GM23338 (cell line): ENCODE data around the gene NFS1. TPM values are rescaled to one million over a fixed set of nuclear protein-coding genes. Genes with fewer than 3 reads are reported as not detected.

ENCODE experiments used
- ATAC-seq: fragments of 200-7000 bp; cut with Tn5 transposase; 3 replicates; pipeline ENCODE4 v1.9.1; 2020
- DNase-seq: peaks from one replicate; pipeline ENCODE4 v3.0.0-alpha.2; 2015; ENCODE audit warnings: low spot score
- H2AFZ ChIP-seq: fragments of 200-600 bp; sonication (generic); 2 replicates; pipeline ENCODE4 v1.8.0; 2016; ENCODE audit warnings: antibody characterized with exemption, mild to moderate bottlenecking, moderate library complexity
- H3F3A ChIP-seq: fragments of 200-600 bp; sonication (generic); replicated peaks from 2 replicates; pipeline ENCODE4 v1.8.0; 2017; ENCODE audit warnings: antibody characterized with exemption, mixed run types, low read depth
- H3K27ac ChIP-seq: fragments of 200-600 bp; sonication (generic); 2 replicates; pipeline ENCODE4 v1.6.1; 2016; ENCODE audit warnings: low read depth
- H3K27me3 ChIP-seq: fragments of 200-600 bp; sonication (generic); 2 replicates; pipeline ENCODE4 v1.8.0; 2016; ENCODE audit warnings: mild to moderate bottlenecking, mixed run types, moderate library complexity; ENCODE audit not compliant: insufficient read depth
- H3K36me3 ChIP-seq: fragments of 200-600 bp; sonication (generic); 2 replicates; pipeline ENCODE4 v1.8.0; 2016; ENCODE audit warnings: mild to moderate bottlenecking; ENCODE audit not compliant: insufficient read depth
- H3K4me1 ChIP-seq: fragments of 200-600 bp; sonication (generic); 2 replicates; pipeline ENCODE4 v1.8.0; 2016; ENCODE audit warnings: mild to moderate bottlenecking, moderate library complexity; ENCODE audit not compliant: insufficient read depth
- H3K4me2 ChIP-seq: fragments of 200-600 bp; sonication (generic); 2 replicates; pipeline ENCODE4 v1.7.1; 2017; ENCODE audit warnings: mixed run types
- H3K4me3 ChIP-seq: fragments of 200-600 bp; sonication (generic); 2 replicates; pipeline ENCODE4 v1.6.1; 2016; ENCODE audit warnings: mixed run types
- H3K79me2 ChIP-seq: fragments of 200-600 bp; sonication (generic); replicated peaks from 2 replicates; pipeline ENCODE4 v1.8.0; 2017; ENCODE audit warnings: mild to moderate bottlenecking; ENCODE audit not compliant: insufficient read depth
- H3K9me2 ChIP-seq: fragments of 200-600 bp; sonication (generic); 2 replicates; pipeline ENCODE4 v1.8.0; 2017; ENCODE audit not compliant: insufficient read depth
- H4K20me1 ChIP-seq: fragments of 200-600 bp; sonication (generic); replicated peaks from 2 replicates; pipeline ENCODE4 v1.8.0; 2017; ENCODE audit warnings: mild to moderate bottlenecking; ENCODE audit not compliant: insufficient read depth
- H3K27ac Mint-ChIP-seq: 2 replicates; pipeline ENCODE4 v1.8.0; 2020; ENCODE audit warnings: inconsistent platforms, mild to moderate bottlenecking, moderate library complexity, mixed read lengths
- H3K27me3 Mint-ChIP-seq: 3 replicates; pipeline ENCODE4 v1.8.0; 2022; ENCODE audit warnings: low read depth, mild to moderate bottlenecking, moderate library complexity, mixed read lengths, inconsistent platforms; ENCODE audit not compliant: insufficient read depth, poor library complexity
- H3K36me3 Mint-ChIP-seq: 3 replicates; pipeline ENCODE4 v1.8.0; 2021; ENCODE audit warnings: low read depth, mild to moderate bottlenecking, inconsistent platforms, moderate library complexity, mixed read lengths
- H3K4me1 Mint-ChIP-seq: 3 replicates; pipeline ENCODE4 v1.8.0; 2020; ENCODE audit warnings: mild to moderate bottlenecking, inconsistent platforms, mixed read lengths
- H3K4me3 Mint-ChIP-seq: 3 replicates; pipeline ENCODE4 v1.8.0; 2021; ENCODE audit warnings: moderate library complexity, mild to moderate bottlenecking, inconsistent platforms, mixed read lengths
- H3K9me3 Mint-ChIP-seq: 3 replicates; pipeline ENCODE4 v1.8.0; 2020; ENCODE audit warnings: moderate library complexity, mild to moderate bottlenecking, inconsistent platforms, mixed read lengths
- EZH2 ChIP-seq: fragments of 200-600 bp; sonication (generic); IDR thresholded peaks from one replicate; pipeline ENCODE4 v1.8.0; 2017; ENCODE audit warnings: antibody characterized with exemption, mild to moderate bottlenecking, low read depth; ENCODE audit not compliant: unreplicated experiment
- EZH2phosphoT487 ChIP-seq: fragments of 200-600 bp; sonication (generic); IDR thresholded peaks from one replicate; pipeline ENCODE4 v1.8.1; 2018; ENCODE audit warnings: antibody characterized with exemption; ENCODE audit not compliant: unreplicated experiment
- JUNB ChIP-seq: IDR thresholded peaks from one replicate; pipeline ENCODE4 v1.6.1; 2016; ENCODE audit warnings: antibody characterized with exemption; ENCODE audit not compliant: unreplicated experiment
- POLR2AphosphoS5 ChIP-seq: IDR thresholded peaks from 2 replicates; pipeline ENCODE4 v1.6.1; 2016; ENCODE audit warnings: antibody characterized with exemption, low read depth
- polyA plus RNA-seq: library from polyadenylated mRNA; unstranded; fragments of >200 nt; fragmentation: Nextera tagmentation; extraction: Ambion mirVana; gene quantifications from 2 replicates; pipeline ENCODE4 v1.2.1, GENCODE V29; 2016
- total RNA-seq: library from RNA; depleted of rRNA; stranded (reverse); fragments of >200 nt; shearing (Covaris generic); gene quantifications from 2 replicates; pipeline ENCODE4 v1.2.3, GENCODE V29; 2014
- TF ChIP-seq, protein P1 (sequence below): fragments of 250-450 bp; sonication (Bioruptor Pico); IDR thresholded peaks from 2 replicates; pipeline ENCODE4 v1.5.0; 2020; ENCODE audit warnings: mild to moderate bottlenecking, moderate library complexity
- TF ChIP-seq, protein P2 (sequence below): IDR thresholded peaks from one replicate; pipeline ENCODE4 v1.6.1; 2018; ENCODE audit warnings: antibody characterized with exemption; ENCODE audit not compliant: unreplicated experiment

Gene NFS1
- total and polyA plus RNA-seq, 2 experiments from 2014 or later: 22.8 to 35.7 TPM

DNA sequence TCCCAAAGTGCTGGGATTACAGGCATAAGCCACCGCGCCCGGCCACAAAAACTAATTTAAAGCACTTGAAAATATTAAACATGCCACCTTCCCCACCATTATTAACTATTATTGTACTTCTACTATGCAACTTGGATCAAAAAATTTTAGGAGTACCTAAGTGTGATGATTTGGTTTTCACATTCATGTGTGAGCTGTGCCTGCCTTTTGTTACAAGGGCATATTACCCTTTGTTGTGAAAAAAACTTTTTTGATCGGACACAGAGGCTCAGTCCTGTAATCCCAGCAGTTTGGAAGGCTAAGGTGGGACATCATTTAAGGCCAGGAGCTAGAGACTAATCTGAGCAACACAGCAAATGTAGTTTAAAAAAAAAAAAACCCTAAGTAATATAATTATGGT lies 17.2 kb upstream of the NFS1 start (continued):
- TF ChIP-seq, protein P1, sequence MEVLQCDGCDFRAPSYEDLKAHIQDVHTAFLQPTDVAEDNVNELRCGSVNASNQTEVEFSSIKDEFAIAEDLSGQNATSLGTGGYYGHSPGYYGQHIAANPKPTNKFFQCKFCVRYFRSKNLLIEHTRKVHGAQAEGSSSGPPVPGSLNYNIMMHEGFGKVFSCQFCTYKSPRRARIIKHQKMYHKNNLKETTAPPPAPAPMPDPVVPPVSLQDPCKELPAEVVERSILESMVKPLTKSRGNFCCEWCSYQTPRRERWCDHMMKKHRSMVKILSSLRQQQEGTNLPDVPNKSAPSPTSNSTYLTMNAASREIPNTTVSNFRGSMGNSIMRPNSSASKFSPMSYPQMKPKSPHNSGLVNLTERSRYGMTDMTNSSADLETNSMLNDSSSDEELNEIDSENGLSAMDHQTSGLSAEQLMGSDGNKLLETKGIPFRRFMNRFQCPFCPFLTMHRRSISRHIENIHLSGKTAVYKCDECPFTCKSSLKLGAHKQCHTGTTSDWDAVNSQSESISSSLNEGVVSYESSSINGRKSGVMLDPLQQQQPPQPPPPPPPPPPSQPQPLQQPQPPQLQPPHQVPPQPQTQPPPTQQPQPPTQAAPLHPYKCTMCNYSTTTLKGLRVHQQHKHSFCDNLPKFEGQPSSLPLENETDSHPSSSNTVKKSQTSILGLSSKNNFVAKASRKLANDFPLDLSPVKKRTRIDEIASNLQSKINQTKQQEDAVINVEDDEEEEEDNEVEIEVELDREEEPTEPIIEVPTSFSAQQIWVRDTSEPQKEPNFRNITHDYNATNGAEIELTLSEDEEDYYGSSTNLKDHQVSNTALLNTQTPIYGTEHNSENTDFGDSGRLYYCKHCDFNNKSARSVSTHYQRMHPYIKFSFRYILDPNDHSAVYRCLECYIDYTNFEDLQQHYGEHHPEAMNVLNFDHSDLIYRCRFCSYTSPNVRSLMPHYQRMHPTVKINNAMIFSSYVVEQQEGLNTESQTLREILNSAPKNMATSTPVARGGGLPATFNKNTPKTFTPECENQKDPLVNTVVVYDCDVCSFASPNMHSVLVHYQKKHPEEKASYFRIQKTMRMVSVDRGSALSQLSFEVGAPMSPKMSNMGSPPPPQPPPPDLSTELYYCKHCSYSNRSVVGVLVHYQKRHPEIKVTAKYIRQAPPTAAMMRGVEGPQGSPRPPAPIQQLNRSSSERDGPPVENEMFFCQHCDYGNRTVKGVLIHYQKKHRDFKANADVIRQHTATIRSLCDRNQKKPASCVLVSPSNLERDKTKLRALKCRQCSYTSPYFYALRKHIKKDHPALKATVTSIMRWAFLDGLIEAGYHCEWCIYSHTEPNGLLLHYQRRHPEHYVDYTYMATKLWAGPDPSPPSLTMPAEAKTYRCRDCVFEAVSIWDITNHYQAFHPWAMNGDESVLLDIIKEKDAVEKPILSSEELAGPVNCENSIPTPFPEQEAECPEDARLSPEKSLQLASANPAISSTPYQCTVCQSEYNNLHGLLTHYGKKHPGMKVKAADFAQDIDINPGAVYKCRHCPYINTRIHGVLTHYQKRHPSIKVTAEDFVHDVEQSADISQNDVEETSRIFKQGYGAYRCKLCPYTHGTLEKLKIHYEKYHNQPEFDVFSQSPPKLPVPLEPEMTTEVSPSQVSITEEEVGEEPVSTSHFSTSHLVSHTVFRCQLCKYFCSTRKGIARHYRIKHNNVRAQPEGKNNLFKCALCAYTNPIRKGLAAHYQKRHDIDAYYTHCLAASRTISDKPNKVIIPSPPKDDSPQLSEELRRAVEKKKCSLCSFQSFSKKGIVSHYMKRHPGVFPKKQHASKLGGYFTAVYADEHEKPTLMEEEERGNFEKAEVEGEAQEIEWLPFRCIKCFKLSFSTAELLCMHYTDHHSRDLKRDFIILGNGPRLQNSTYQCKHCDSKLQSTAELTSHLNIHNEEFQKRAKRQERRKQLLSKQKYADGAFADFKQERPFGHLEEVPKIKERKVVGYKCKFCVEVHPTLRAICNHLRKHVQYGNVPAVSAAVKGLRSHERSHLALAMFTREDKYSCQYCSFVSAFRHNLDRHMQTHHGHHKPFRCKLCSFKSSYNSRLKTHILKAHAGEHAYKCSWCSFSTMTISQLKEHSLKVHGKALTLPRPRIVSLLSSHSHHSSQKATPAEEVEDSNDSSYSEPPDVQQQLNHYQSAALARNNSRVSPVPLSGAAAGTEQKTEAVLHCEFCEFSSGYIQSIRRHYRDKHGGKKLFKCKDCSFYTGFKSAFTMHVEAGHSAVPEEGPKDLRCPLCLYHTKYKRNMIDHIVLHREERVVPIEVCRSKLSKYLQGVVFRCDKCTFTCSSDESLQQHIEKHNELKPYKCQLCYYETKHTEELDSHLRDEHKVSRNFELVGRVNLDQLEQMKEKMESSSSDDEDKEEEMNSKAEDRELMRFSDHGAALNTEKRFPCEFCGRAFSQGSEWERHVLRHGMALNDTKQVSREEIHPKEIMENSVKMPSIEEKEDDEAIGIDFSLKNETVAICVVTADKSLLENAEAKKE (CRISPR knock-in tag): no peak
- no peak for TF ChIP-seq JUNB
- TF ChIP-seq, protein P2, sequence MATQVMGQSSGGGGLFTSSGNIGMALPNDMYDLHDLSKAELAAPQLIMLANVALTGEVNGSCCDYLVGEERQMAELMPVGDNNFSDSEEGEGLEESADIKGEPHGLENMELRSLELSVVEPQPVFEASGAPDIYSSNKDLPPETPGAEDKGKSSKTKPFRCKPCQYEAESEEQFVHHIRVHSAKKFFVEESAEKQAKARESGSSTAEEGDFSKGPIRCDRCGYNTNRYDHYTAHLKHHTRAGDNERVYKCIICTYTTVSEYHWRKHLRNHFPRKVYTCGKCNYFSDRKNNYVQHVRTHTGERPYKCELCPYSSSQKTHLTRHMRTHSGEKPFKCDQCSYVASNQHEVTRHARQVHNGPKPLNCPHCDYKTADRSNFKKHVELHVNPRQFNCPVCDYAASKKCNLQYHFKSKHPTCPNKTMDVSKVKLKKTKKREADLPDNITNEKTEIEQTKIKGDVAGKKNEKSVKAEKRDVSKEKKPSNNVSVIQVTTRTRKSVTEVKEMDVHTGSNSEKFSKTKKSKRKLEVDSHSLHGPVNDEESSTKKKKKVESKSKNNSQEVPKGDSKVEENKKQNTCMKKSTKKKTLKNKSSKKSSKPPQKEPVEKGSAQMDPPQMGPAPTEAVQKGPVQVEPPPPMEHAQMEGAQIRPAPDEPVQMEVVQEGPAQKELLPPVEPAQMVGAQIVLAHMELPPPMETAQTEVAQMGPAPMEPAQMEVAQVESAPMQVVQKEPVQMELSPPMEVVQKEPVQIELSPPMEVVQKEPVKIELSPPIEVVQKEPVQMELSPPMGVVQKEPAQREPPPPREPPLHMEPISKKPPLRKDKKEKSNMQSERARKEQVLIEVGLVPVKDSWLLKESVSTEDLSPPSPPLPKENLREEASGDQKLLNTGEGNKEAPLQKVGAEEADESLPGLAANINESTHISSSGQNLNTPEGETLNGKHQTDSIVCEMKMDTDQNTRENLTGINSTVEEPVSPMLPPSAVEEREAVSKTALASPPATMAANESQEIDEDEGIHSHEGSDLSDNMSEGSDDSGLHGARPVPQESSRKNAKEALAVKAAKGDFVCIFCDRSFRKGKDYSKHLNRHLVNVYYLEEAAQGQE: no peak
- TF ChIP-seq EZH2phosphoT487: no peak

DNA sequence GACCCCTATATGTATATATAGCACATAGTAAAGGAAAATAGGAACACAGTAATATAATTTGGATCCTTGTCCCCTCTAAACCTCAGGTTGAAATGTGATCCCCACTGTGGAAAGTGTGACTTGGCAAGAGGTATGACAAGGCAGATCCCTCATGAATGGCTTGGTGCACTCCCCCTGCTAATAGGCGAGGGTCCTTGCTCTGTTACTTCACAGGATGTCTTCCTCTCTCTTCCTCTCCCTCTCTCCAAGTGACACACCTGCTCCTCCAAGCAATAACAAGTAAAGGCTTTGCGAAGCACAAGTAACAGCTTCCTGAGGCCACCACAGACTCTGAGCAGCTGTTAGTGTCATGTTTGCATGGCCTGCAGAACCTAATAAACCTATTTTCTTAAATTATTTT lies 16.5 kb upstream of the NFS1 start:
- Histone ChIP-seq H3K4me2 (no peak overlapping the region), H3K36me3 (peaks cover 97% of the 10 kb centered on the region), H3F3A (peaks cover 52% of the 10 kb centered on the region), H2AFZ (no peak overlapping the region), H3K79me2 (peaks cover 94% of the 10 kb centered on the region), H3K4me3 (no peak overlapping the region), H3K4me1 (no peaks in the 10 kb centered on the region), H3K9me2 (no peaks in the 10 kb centered on the region), H3K27ac (0 out of 2 replicates have a peak overlapping the region, but pooled peaks have one; percentile 67), H4K20me1 (peaks cover 74% of the 10 kb centered on the region), H3K27me3 (no peaks in the 10 kb centered on the region)
- TF ChIP-seq EZH2 (no peak), POLR2AphosphoS5 (peak; percentile 25; the same call in 1 of the 2 replicates)
- Mint-ChIP-seq H3K27ac (no peak overlapping the region; the same call in 1 of the 2 replicates), H3K9me3 (no peaks in the 10 kb centered on the region), H3K4me1 (peaks cover 5% of the 10 kb centered on the region; the same call in 2 of the 3 replicates), H3K27me3 (peaks cover 10% of the 10 kb centered on the region), H3K4me3 (no peak overlapping the region), H3K36me3 (peaks cover 100% of the 10 kb centered on the region)
- ATAC-seq: no peak
- no peak for DNase-seq
